Neural cell (in vitro differentiated cells): ENCODE measurements around the gene USP48.

Source experiments
- EP300 ChIP-seq: fragments of 450-650 bp; conservative IDR thresholded peaks from 2 replicates; pipeline ENCODE4 v1.6.1; 2014; ENCODE audit warnings: antibody characterized with exemption, mild to moderate bottlenecking, moderate library complexity; ENCODE audit not compliant: poor library complexity, severe bottlenecking
- EZH2 ChIP-seq: fragments of 200-600, 300-800 bp; shearing (Covaris generic), sonication (generic); IDR thresholded peaks from 2 replicates; pipeline ENCODE4 v1.6.1; 2014; ENCODE audit warnings: antibody characterized with exemption, low read length, borderline replicate concordance, mild to moderate bottlenecking; ENCODE audit not compliant: insufficient read depth, poor library complexity, severe bottlenecking
- POLR2AphosphoS5 ChIP-seq: IDR thresholded peaks from 2 replicates; pipeline ENCODE4 v1.6.1; 2012
- RAD21 ChIP-seq: fragments of 450-650 bp; conservative IDR thresholded peaks from 2 replicates; pipeline ENCODE4 v1.6.1; 2014; ENCODE audit warnings: antibody characterized with exemption, mild to moderate bottlenecking, moderate library complexity
- REST ChIP-seq: IDR thresholded peaks from 2 replicates; pipeline ENCODE4 v1.6.1; 2012; ENCODE audit warnings: borderline replicate concordance
- TAF1 ChIP-seq: IDR thresholded peaks from 2 replicates; pipeline ENCODE4 v1.6.1; 2012; ENCODE audit warnings: low read depth
- TF ChIP-seq, protein P1 (sequence below): fragments of 450-650 bp; IDR thresholded peaks from 2 replicates; pipeline ENCODE4 v1.5.1; 2014; ENCODE audit warnings: antibody characterized with exemption, mild to moderate bottlenecking, moderate library complexity; ENCODE audit not compliant: poor library complexity, severe bottlenecking

- TF ChIP-seq, protein P1, sequence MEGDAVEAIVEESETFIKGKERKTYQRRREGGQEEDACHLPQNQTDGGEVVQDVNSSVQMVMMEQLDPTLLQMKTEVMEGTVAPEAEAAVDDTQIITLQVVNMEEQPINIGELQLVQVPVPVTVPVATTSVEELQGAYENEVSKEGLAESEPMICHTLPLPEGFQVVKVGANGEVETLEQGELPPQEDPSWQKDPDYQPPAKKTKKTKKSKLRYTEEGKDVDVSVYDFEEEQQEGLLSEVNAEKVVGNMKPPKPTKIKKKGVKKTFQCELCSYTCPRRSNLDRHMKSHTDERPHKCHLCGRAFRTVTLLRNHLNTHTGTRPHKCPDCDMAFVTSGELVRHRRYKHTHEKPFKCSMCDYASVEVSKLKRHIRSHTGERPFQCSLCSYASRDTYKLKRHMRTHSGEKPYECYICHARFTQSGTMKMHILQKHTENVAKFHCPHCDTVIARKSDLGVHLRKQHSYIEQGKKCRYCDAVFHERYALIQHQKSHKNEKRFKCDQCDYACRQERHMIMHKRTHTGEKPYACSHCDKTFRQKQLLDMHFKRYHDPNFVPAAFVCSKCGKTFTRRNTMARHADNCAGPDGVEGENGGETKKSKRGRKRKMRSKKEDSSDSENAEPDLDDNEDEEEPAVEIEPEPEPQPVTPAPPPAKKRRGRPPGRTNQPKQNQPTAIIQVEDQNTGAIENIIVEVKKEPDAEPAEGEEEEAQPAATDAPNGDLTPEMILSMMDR, result peak; percentile 23
- TF ChIP-seq REST (no peak), POLR2AphosphoS5 (no peak), RAD21 (no peak), EP300 (no peak), EZH2 (no peak), TAF1 (no peak)
These were observed 31.4 kb upstream of the USP48 start for GRCh38 chr1:21814241-21814918.
